ENCODE measurements around the gene TMEM168.
A peak's percentile ranks its signal among the peaks of the same experiment; 100 is the strongest.
"Not testable (repeated sequence)": the region's sequence is repeated elsewhere in the genome, so short reads cannot be mapped to it uniquely, and the experiment has no call there.

The TMEM168 gene

GRCh38 chr7:112789817-112790585 is at the start of gene TMEM168:
TMEM168 (minus strand) TSS chr7:112790393; CDS start chr7:112784825, 5,568 bp downstream.
- DNase-seq: peak; percentile 75

- not testable (repeated sequence) for DNase-seq
Observed at GRCh38 chr7:112835928-112836327, 45.7 kb upstream of the TMEM168 start.

- DNase-seq: no peak
Observed at GRCh38 chr7:112833082-112833481, 42.9 kb upstream of the TMEM168 start.

GRCh38 chr7:112830769-112831168 is 40.6 kb upstream of the TMEM168 start:
- DNase-seq: no peak

- DNase-seq: no peak
Observed at GRCh38 chr7:112828696-112829095, 38.5 kb upstream of the TMEM168 start.

GRCh38 chr7:112821345-112821744 is 31.2 kb upstream of the TMEM168 start:
- DNase-seq: no peak

- DNase-seq: no peak
Observed at GRCh38 chr7:112819536-112819935, 29.3 kb upstream of the TMEM168 start.

- no peak for DNase-seq
Observed at GRCh38 chr7:112806156-112806555, 16.0 kb upstream of the TMEM168 start.

- no peak for DNase-seq
Observed at GRCh38 chr7:112802406-112802805, 12.2 kb upstream of the TMEM168 start.

GRCh38 chr7:112800486-112800885 is 10.3 kb upstream of the TMEM168 start:
- no peak for DNase-seq

GRCh38 chr7:112799448-112800120 is 9.4 kb upstream of the TMEM168 start:
- DNase-seq: no peak

GRCh38 chr7:112798274-112799159 is 8.3 kb upstream of the TMEM168 start:
- DNase-seq: no peak

GRCh38 chr7:112796552-112796951 is 6.4 kb upstream of the TMEM168 start:
- not testable (repeated sequence) for DNase-seq

- DNase-seq: no peak
Observed at GRCh38 chr7:112792441-112792840, 2.2 kb upstream of the TMEM168 start.

- DNase-seq: no peak
Observed at GRCh38 chr7:112791465-112792168, 1.4 kb upstream of the TMEM168 start.

GRCh38 chr7:112790586-112791003 is 402 bp upstream of the TMEM168 start:
- no peak for DNase-seq

GRCh38 chr7:112789453-112789816 is 758 bp downstream of the TMEM168 start:
- DNase-seq: peak; percentile 17

GRCh38 chr7:112788778-112789343 is 1.3 kb downstream of the TMEM168 start:
- peak; percentile 2 for DNase-seq

GRCh38 chr7:112784603-112785002 is 5.6 kb downstream of the TMEM168 start:
- no peak for DNase-seq

GRCh38 chr7:112782498-112782897 is 7.7 kb downstream of the TMEM168 start:
- no peak for DNase-seq

GRCh38 chr7:112781558-112781957 is 8.6 kb downstream of the TMEM168 start:
- no peak for DNase-seq

- DNase-seq: no peak
Observed at GRCh38 chr7:112781110-112781509, 9.1 kb downstream of the TMEM168 start.

Data from NCI-H510A treated with DMSO at 0.1 percent for 48 hours (cell line).